ENCODE data around the gene ATP9B.

GRCh38 chr18:79182047-79182713, 113.0 kb downstream of the ATP9B start:
- TF ChIP-seq POLR2AphosphoS5 (IDR thresholded peaks at IDR 0.05; ENCODE audit: low read depth, low read length) (no peak), TAF1 (IDR thresholded peaks at IDR 0.05; ENCODE audit: borderline replicate concordance, insufficient read depth, low read length) (no peak), REST (IDR thresholded peaks at IDR 0.05; ENCODE audit: insufficient read depth in 1 of 2, low read depth in 2 of 2, low read length in 2 of 2) (no peak), FOXP2 (optimal IDR thresholded peaks at IDR 0.05; ENCODE audit: borderline replicate concordance, extremely low read depth, extremely low read length, insufficient read depth) (no peak), SIN3A (IDR thresholded peaks at IDR 0.05; ENCODE audit: borderline replicate concordance, insufficient read depth, low read length) (no peak)
